Fibroblast of mammary gland (primary cell): ENCODE results near the gene DIDO1.
"Not testable (repeated sequence)": the region's sequence is repeated elsewhere in the genome, so short reads cannot be mapped to it uniquely, and the experiment has no call there.

Experiments used
- DNase-seq: peaks from one replicate; pipeline ENCODE4 v3.0.0-alpha.2; 2010; ENCODE audit warnings: low read depth
- H3K4me3 ChIP-seq: 2 replicates; pipeline ENCODE4 v1.5.1; 2011; ENCODE audit warnings: low read depth, mild to moderate bottlenecking, low read length, moderate library complexity; ENCODE audit not compliant: control insufficient read depth
- CTCF ChIP-seq: conservative IDR thresholded peaks from 2 replicates; pipeline ENCODE4 v1.5.1; 2011; ENCODE audit warnings: low read depth, low read length, inconsistent platforms; ENCODE audit not compliant: control insufficient read depth, insufficient read depth

DIDO1 gene

GRCh38 chr20:62876501-62876901, 49.8 kb downstream of the DIDO1 start:
- no peak for DNase-seq
- TF ChIP-seq CTCF = no peak
- H3K4me3 ChIP-seq = no peak overlapping the region

DNA sequence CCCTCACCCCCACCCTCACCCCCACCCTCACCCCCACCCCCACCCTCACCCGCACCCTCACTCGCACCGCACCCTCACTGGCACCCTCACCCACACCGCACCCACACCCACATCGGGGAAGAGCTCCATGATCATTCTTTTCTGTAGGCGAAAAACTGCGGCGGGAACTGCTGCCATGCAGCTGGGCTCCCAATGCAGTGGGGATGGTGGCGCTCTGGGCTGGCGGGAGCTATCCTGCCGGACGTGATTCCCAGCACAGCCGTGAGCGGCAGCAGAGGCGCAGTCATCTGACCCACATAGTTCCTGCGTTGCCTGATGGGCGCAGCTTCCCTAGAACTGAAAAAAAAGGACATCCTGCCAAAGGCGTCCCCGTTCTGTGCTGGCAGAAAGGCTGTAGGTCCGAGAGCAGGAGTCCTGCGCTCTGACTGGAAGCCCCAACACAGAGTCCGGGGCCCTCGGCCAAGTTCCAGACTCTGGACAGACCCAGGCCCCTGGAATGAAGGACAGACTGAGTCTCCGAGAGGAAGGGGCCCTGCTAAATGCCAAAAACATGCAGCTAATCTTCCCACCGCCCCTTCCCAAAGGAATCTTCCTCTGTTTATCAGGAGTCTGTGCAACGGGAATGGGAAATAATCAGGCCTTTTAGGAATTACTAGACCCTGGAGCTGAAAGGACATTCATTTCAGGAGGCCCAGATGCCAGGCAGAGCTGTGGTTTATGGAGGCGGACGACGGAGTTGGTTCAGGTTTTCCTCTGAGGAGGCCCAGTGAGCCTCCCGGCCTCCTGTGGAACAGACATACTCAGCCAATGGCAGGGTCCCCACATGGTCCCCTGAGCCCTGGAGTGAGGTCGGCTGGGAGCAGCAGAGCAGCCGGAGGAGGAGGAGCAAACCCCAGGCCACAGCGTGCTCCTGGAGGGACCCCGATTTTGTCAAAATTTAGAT, 50.6 kb downstream of the DIDO1 start:
- peak; percentile 45 for TF ChIP-seq CTCF
- peak; percentile 86 for DNase-seq

GRCh38 chr20:62874964-62875344, 51.4 kb downstream of the DIDO1 start:
- no peak overlapping the region for H3K4me3 ChIP-seq
- DNase-seq = no peak
- TF ChIP-seq CTCF = no peak

More for the DNA sequence above, 50.6 kb downstream of the DIDO1 start:
- peak overlapping the region; percentile 28 for H3K4me3 ChIP-seq

DNA sequence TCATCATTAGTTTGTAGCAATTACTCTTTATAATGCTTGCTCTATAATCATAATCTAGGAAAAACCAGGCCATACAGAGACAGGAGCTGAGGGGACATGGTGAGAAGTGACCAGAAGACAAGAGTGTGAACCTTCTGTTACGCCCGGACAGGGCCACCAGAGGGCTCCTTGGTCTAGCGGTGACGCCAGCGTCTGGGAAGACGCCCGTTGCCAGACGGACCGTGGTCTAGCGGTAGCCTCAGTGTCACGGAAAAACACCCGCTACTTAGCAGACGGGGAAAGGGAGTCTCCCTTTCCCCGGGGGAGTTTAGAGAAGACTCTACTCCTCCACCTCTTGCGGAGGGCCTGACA, 52.6 kb downstream of the DIDO1 start:
- peak; percentile 39 for TF ChIP-seq CTCF
- peak; percentile 55 for DNase-seq
- not testable (repeated sequence) for H3K4me3 ChIP-seq

DNA sequence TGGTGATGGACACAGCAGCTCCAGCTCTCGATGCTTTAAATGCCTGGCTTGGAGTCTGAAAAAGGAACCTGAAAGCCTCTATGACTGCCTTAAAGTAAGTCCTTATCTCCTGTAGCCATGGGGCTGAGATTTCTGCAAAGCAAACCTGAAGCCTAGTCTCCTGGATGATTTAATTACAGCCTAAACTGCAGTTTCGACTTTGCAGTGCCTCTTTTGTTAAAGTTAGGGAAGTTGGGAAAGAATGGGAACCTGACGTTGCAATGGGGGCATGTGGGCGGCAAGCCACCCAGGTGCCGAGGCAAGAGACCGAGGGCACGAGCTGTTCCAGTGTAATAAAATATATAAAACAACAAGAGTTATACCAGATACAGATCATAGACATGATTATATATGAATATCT, 53.0 kb downstream of the DIDO1 start:
- H3K4me3 ChIP-seq = no peak overlapping the region
- no peak for TF ChIP-seq CTCF
- no peak for DNase-seq

GRCh38 chr20:62872862-62873261, 53.4 kb downstream of the DIDO1 start:
- TF ChIP-seq CTCF = no peak
- H3K4me3 ChIP-seq = no peak overlapping the region
- no peak for DNase-seq
